ENCODE data around the gene COL5A1.

Gene COL5A1

GRCh38 chr9:134644725-134645606 is 3.4 kb downstream of the COL5A1 start:
- H3K4me2 ChIP-seq: peak overlapping the region; percentile 57
- H3K4me3 ChIP-seq: no peak overlapping the region
- no peak overlapping the region for H3K9ac ChIP-seq
- peaks cover 61% of the 10 kb centered on the region for H3K4me1 ChIP-seq
- H3K36me3 ChIP-seq: peaks cover 22% of the 10 kb centered on the region
- no peaks in the 10 kb centered on the region for H3K27me3 ChIP-seq
- H4K20me1 ChIP-seq: peaks cover 68% of the 10 kb centered on the region
- no peak for TF ChIP-seq Cebpa-rat (IDR thresholded peaks at IDR 0.05)
- no peaks in the 10 kb centered on the region for H3K9me3 ChIP-seq
- H3K27ac ChIP-seq: no peak overlapping the region

DNA sequence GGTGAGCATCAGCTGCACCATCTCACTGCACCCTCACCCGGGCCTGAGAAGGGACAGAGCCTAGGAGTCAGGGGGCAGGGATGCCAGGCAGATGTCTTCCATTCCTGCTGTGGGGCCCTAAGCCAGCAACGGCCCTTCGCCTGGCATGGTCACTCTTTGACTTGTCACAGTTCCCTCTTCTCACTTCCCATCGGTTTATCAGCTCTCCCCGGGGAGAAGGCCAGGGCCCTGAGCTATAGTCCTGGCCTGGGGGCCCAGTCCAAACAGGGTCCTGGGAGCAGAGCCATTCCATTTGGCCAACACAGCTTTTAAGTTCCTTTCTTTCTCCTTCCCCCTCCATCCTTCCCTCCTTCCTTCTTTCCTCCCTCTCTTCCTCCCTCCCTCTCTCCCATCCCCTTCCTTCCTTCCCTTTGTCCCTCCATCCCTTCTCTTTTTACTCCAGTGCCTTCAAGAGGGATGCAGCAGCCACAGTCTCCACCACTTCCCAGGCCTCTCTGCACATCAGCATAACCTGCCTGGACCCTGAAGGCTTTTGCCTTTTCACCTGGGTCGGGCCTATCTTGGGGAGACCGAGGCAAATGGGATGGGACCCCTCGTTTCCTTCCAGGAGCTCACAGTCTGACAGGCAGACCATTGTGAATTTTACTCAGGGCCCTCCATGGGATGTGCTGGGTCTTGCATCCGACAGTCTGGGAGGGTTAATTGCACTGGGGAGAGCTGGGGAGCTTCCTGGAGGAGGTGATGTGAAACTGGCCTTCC is 4.2 kb downstream of the COL5A1 start:
- H3K27ac ChIP-seq: no peak overlapping the region
- H3K36me3 ChIP-seq: peaks cover 30% of the 10 kb centered on the region
- peak overlapping the region; percentile 57 for H3K4me2 ChIP-seq
- H3K27me3 ChIP-seq: no peaks in the 10 kb centered on the region
- H3K4me3 ChIP-seq: no peak overlapping the region
- H3K9me3 ChIP-seq: no peaks in the 10 kb centered on the region
- H3K9ac ChIP-seq: no peak overlapping the region
- no peak for TF ChIP-seq Cebpa-rat (IDR thresholded peaks at IDR 0.05)
- peaks cover 75% of the 10 kb centered on the region for H4K20me1 ChIP-seq
- H3K4me1 ChIP-seq: peaks cover 59% of the 10 kb centered on the region

DNA sequence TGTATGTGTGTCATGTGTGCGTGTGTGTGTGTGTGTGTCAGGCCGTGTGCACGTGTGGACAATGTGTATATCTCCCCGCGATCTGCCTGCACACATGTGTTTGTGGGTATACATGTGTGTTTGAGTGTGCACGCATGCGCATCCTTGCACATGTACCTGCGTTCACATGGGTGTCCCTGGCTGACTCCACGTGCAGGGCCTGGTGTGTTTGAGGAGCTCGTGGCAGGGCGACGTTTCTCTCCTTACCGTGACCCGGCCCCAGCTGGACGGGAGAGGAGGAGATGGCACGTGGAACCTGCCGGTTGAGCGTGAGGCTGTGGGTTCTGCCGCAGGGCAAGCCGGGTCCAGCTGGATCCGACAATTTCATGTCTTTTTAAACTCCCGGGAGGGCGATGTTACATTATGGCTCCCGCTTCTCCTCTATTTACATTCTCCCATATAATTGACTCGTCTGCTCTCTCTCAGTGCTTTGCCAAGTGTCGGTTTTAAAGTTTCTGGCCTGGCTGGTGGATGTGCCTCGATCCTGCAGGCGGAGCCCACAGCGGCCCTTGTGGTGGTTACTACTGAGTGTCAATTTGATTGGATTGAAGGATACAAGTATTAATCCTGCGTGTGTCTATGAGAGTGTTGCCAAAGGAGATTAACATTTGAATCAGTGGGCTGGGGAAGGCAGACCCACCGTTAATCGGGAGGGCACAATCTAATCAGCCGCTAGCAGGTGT is 5.9 kb downstream of the COL5A1 start:
- Histone ChIP-seq H3K9me3 (no peaks in the 10 kb centered on the region), H4K20me1 (peaks cover 88% of the 10 kb centered on the region), H3K4me3 (no peak overlapping the region), H3K27ac (no peak overlapping the region), H3K9ac (no peak overlapping the region), H3K36me3 (peaks cover 31% of the 10 kb centered on the region), H3K4me2 (no peak overlapping the region), H3K4me1 (peaks cover 65% of the 10 kb centered on the region), H3K27me3 (no peaks in the 10 kb centered on the region)
- no peak for TF ChIP-seq Cebpa-rat (IDR thresholded peaks at IDR 0.05)

DNA sequence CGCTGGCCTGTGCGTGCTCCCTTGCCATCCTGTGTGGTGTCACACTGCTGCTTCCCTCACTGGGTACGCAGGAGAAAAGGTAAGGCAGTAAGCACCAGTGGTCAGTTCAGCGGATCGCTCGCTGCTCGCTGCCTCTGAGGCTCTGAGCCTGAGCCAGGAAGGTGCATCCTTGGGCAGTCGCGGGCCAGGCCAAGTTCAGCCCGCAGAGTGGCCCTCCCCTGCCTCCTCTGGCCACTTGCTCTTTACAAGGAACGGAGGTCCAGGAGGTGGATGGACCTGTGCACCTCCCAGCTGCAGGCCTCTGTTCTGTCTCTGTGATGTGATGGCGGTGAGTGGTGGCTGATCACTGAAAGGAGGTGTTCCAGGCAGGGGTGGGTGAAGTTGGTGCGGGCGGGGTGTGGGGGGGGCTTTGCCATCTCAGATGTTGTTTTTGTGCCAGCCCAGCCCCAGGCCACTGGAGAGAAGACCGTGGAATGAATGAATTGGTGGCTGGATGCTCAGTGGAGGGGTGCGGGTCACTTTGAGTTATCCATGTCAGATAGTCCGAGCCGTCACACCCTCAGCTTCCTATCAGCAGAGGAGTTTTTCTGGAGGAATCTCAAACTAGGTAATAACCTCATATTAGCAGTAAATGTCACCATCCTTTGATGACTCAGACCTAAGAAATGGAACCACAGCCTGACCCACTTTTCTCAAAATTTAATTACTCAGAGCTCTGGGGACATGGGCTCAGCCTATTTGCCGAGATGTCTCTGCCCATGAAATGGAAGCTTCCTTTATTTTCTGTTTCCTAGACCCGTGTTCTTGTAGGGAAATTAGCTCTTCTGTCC is 7.3 kb downstream of the COL5A1 start:
- Histone ChIP-seq H3K27ac (no peak overlapping the region), H4K20me1 (peaks cover 88% of the 10 kb centered on the region), H3K9me3 (no peaks in the 10 kb centered on the region), H3K4me1 (peaks cover 51% of the 10 kb centered on the region), H3K4me3 (no peak overlapping the region), H3K9ac (no peak overlapping the region), H3K4me2 (no peak overlapping the region), H3K27me3 (no peaks in the 10 kb centered on the region), H3K36me3 (peaks cover 31% of the 10 kb centered on the region)
- no peak for TF ChIP-seq Cebpa-rat (IDR thresholded peaks at IDR 0.05)

- Histone ChIP-seq H3K4me1 (peaks cover 40% of the 10 kb centered on the region), H3K4me3 (no peak overlapping the region), H3K27ac (no peak overlapping the region), H4K20me1 (peaks cover 92% of the 10 kb centered on the region), H3K9me3 (no peaks in the 10 kb centered on the region), H3K27me3 (no peaks in the 10 kb centered on the region), H3K36me3 (peaks cover 31% of the 10 kb centered on the region), H3K9ac (no peak overlapping the region), H3K4me2 (peak overlapping the region; percentile 61)
- no peak for TF ChIP-seq Cebpa-rat (IDR thresholded peaks at IDR 0.05)
Observed at GRCh38 chr9:134650431-134651190, 9.0 kb downstream of the COL5A1 start.

GRCh38 chr9:134651226-134651905 is 9.8 kb downstream of the COL5A1 start:
- H3K36me3 ChIP-seq: peaks cover 31% of the 10 kb centered on the region
- no peaks in the 10 kb centered on the region for H3K27me3 ChIP-seq
- H3K4me3 ChIP-seq: no peak overlapping the region
- TF ChIP-seq Cebpa-rat (IDR thresholded peaks at IDR 0.05): no peak
- peaks cover 92% of the 10 kb centered on the region for H4K20me1 ChIP-seq
- H3K9ac ChIP-seq: peak overlapping the region; percentile 40; the same call in 1 of the 2 replicates
- H3K27ac ChIP-seq: peak overlapping the region; percentile 39; the same call in 1 of the 2 replicates
- H3K4me1 ChIP-seq: peaks cover 32% of the 10 kb centered on the region
- H3K4me2 ChIP-seq: peak overlapping the region; percentile 61
- H3K9me3 ChIP-seq: no peaks in the 10 kb centered on the region

- H3K27ac ChIP-seq: no peak overlapping the region
- H3K9me3 ChIP-seq: no peaks in the 10 kb centered on the region
- H4K20me1 ChIP-seq: peaks cover 84% of the 10 kb centered on the region
- H3K36me3 ChIP-seq: peaks cover 23% of the 10 kb centered on the region
- no peak for TF ChIP-seq Cebpa-rat (IDR thresholded peaks at IDR 0.05)
- no peaks in the 10 kb centered on the region for H3K27me3 ChIP-seq
- no peak overlapping the region for H3K9ac ChIP-seq
- peaks cover 24% of the 10 kb centered on the region for H3K4me1 ChIP-seq
- no peak overlapping the region for H3K4me3 ChIP-seq
- H3K4me2 ChIP-seq: no peak overlapping the region
Observed at GRCh38 chr9:134652291-134653225, 11.0 kb downstream of the COL5A1 start.
